NOMO-1 treated with DMSO at 0.1 percent for 48 hours (cell line): Measurements from ENCODE around the gene RPS6KC1.
"Not testable (repeated sequence)": the region's sequence is repeated elsewhere in the genome, so short reads cannot be mapped to it uniquely, and the experiment has no call there.

Experiments used
- DNase-seq: peaks from one replicate; lab custom pipeline; 2025; ENCODE audit not compliant: unreplicated experiment; lab: John Stamatoyannopoulos, UW

RPS6KC1 gene

DNA sequence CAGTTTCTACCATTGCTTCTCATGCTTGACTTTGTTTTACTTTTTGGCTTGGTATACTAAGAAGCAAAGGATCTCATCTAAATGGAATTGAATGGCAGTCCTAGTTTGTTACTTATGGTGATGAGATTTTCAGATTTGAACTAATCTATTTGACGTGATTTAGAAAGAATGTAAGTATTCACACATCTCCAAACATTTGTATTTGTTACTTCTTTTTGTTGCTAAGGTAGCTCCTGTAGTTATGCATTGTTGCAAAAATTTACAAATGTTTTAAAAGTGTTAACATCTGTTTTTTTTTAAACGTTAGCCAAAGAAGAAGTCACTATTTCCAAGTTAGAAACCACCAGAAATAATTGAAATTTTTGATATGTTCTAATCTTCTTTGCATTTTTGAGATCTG is 222.5 kb downstream of the RPS6KC1 start:
- DNase-seq = no peak

DNA sequence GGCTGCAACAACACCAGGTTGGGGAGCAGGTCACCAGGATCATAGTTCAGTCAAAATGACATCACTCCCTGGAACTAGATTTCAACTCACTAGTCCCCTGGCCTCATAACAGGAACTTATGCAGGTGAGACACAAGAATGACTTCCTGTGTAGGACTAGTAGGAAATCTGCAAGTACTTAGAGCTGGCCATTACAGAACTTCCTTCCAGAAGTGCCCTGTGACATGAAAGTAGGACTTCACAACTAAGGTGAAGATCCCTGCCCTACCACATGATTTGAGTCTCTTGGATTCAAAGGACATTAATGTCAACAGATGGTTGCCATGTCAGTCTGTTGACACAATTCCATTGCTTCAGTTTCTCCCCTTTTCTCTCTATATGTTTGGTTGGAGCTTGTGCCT is 223.1 kb downstream of the RPS6KC1 start:
- DNase-seq = no peak

DNA sequence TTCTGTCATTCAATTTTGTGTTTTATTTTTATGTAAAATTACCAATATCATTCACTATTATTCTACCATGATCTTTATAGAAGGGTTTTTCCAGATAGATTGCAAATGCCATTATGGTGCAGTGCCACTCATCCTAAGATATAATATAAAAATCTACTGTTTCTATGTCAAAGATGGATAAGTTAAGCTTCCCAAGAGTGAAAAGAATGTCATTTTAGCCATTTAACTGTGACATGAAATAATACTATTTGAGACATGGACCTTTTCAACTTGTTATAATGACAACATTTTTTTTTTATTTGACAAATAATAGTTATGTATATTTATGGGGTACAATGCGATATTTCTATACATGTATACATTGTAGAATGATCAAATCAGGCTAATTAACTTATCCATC is 224.3 kb downstream of the RPS6KC1 start:
- DNase-seq = no peak

DNA sequence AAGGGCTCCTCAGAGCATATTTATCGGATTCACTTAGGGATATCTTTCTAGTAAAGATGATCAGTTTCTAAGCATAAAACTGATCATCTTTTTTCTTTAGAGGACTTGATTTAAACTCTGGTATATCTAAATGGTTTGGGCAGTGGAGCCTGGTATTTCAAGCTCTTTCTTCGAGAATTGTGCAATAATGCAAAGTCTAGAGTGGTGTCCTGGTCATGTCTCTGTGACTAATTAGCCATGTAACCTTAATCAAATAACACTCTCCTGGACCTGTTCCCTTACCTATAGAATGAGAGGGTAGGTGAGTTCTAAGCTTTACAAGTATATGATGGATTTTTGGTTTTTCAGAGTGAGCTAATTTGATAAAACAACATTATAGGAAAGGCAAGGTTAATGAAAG is 225.2 kb downstream of the RPS6KC1 start:
- DNase-seq = no peak

DNA sequence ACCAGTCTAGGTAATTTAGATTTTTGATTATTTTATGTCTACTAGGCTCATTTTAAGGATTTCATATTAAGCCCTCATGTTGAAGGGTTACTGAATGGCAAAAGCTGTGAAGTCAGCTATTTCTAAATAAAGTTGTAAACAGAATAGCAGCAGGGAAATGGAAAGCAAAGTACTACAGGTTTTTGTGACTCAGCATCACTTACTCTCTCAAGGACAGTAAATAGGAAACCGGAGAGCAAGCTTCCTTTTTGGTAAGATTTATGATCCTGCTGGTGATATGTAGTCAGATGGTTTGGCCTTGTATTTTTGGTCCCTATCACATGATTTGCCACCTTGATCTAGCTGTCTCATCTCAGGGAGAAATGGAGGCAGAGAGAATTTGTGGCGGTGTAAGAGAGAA is 226.0 kb downstream of the RPS6KC1 start:
- peak; percentile 3 for DNase-seq

DNA sequence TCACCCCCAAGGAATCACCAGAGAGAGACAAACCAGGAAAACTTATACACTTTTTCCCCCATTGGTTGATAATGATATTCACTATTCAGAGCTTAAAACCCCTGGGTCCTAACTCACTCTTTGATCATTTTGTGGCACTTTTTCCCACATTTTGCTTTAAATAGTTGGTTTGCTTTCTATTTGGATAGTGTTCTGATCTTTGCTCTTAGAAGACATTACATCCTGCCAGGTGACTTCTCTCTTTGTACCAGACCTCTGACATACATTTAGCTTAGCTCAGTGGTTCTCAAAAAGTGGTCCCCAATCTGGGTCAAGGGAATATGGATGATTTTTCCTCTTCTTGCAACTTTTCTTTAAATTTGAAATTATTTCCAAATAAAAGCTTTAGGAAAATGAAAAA is 228.4 kb downstream of the RPS6KC1 start:
- DNase-seq = no peak

DNA sequence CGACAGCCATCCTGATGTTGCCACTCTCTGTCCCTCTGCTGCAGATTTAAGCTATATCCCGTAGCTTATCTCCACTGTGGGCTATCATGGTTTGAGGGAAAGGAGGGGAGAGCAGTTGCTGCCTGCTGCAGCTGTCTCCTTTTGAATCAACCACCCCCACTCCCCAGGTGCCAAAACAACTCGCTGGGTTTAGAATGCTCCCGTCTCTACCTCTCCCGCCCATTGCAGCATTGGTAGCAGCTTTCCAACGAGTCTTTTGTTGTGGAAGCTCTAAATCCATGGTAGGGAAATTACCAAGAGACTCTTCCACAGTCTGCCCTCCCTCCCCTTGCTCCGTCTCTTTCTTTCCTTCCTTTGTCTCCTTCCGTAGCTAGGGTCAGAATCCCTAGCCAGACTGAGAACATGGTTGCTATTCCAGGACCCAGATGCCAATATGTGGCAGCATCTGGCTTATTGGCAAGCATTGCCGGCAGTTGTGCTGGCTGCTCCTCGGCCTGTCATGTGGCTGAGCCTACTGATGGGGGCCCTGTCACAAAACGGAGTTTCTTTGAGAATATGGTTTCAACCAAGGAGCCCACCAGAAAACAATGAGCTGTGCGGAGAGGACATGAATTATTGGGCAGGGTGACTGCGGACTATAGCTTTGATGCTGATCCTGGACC is 230.7 kb downstream of the RPS6KC1 start:
- no peak for DNase-seq

DNA sequence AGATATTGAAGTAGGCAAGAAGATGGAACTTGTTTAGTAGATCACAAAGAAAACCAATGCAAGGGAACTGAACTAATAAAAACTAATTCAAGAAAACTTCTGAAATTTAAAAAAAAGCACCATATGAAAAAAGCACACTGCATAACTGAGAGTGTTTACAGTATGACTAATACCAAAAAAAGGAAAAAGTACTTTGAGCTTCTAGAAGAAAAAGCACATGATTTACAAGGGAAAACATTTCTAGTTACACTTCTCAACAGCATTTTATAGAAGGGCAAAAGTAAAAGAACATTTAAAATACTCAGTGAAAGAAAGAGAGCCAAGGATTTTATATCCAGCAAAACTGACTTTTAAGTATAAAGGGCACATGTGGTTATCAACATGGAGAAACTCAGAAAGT is 233.6 kb downstream of the RPS6KC1 start:
- no peak for DNase-seq

DNA sequence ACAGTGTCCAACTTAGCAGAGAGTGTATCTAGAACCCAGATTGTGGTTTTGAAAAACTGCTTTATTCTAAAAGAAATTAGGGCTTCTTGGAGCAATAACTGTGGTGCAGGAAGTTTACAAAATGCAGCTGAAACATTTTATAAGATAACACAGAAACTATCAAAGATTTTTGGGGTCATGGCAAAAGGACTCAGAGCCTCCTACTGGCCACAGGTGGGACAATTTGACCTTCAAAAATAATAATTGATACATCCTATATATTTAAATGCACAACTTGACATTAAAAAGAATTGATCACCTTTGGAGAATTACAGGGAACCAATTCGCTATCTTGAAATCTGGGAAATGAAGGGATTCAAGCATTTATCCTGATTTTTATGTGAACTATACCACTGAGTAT is 235.2 kb downstream of the RPS6KC1 start:
- no peak for DNase-seq

DNA sequence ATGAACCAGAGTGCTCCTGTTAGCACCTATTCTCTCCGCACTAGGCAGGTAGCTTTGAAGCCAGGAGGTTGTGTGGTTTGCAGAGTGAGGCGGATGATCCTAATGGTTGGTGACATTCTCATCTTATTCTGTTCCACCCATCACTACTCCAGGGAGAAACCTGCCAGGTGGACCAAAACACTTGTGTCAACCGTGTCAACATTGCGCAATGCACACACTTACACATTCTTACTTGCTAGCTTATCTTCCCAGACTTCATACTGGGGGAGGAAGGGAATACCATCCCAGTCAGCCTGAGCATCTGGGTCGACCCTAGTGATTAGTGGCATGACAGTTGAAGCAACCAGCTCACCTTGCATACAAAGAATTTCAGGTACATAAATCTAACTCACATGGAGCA is 236.9 kb downstream of the RPS6KC1 start:
- no peak for DNase-seq

DNA sequence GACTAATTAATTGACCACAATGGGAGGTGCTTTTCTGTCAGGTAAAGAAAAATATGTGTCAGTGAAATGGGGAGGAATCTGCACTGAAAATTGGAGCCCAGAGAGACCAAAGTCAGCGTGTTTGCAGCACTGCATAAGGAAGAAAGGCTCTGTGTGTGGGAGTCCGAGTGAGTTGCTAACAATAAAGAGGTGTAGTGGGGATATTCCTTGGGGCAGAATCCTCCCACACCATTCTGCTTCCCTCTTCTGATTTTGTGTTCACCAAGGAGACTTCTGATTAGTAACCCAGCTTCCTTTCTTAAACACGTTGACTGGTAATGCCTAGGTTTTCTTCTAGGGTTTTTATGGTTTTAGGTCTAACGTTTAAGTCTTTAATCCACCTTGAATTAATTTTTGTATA is 240.5 kb downstream of the RPS6KC1 start:
- no peak for DNase-seq

DNA sequence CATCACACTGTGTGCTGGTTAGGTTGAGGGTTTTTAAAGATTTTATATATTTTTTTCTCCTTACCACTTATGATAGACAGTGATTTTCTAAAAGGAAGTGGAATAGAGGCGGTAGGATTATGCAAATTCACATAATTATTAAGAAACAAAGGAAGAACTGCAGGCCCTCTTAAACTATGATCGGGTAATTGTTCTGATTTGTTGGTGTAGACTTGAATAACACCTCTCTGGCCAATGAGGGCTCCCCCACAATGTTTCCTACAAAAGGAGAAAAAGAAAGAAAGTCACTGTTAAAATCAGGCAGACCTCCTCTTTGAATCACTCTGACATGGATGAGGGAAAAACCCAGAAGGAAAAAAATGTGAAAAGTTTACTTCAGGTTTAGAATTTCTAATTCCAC is 241.6 kb downstream of the RPS6KC1 start:
- no peak for DNase-seq

DNA sequence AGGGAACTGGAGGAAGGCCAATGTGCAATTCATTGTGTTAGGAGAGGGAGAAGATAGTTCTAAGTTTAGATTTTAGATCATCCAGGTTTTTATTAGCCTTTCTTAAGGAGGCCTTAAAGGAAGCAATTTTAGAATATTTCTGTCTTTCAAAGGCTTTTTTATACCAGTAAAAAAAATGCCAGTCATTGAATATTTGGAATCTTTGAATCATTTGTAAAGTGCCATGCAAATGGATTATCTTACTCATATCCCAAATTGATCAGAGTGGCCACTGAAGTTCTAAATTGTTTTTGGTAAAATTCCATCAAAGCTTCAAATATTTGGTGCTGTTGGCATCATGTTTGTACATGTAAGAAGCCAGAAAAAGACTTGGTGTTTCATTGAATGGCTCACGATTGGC is 244.8 kb downstream of the RPS6KC1 start:
- DNase-seq = no peak

DNA sequence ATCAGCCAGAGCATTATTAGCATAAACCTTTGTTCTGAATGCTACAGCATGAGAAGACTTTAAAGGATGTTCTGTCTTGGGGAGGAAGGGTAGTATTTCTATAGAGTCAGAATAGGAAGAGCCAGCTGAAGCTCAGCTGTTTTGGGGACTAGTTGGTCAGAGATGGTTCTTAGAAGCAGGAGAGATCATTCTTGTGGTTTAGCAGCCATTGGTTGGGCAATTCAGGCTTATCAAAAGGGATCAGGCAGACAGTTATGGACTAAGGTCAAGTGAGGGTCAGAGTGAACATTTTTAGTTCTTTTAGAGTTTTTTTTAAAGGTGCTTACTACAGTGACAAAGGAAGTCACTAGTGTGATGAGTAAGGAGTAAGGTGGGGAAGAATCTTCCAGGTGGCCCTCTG is 245.5 kb downstream of the RPS6KC1 start:
- no peak for DNase-seq

DNA sequence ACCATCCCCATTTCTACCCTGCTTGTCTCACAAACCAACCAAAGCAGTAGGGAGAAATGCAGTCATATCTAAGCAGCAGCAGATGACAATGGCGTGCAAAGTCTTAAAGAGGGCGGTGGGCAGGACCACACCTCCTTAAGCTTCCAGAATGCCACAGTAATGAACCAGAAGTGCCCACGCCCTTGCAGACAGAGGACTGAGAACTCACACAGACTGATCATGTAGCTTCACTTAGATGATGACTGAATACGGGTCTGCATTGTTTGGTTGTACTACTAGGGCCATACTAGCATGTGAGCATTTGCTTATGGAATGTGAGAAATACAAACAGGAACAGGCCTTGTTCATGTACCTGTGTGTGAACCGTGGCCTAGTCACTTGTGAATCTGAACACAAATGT is 246.0 kb downstream of the RPS6KC1 start:
- no peak for DNase-seq

DNA sequence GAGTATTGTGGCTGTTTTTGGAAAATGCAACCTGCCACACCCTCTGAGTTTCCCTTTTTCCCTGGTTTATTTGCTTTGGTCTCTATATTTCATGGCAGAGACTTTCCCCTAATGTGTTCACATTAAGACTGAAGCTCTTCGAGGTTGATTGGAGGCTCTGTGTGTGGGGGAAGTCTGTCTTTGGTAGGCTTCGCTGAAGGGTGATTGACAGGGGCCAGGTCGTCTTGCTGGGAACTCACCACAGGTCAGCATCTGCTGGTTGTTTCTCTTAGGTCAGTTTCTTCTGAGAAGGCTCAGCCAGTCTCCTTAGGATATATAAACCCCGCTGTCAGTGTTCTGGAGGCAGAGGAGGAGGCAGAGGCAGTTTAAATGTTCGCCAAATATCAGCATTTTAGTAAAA is 249.4 kb downstream of the RPS6KC1 start:
- DNase-seq = no peak

DNA sequence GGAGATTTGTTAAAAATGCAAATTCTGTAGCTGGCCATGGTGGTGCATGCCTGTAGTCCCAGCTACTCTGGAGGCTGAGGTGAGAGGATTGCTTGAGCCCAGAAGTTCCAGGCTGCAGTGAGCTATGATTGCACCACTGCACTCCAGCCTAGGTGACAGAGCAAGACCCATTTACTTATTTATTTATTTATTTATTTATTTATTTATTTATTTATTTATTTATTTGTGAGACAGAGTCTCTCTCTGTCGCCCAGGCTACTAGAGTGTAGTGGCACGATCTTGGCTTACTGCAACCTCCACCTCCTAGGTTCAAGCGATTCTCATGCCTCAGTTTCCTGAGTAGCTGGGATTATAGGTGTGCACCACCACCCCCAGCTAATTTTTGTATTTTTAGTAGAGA is 250.5 kb downstream of the RPS6KC1 start:
- DNase-seq = not testable (repeated sequence)

DNA sequence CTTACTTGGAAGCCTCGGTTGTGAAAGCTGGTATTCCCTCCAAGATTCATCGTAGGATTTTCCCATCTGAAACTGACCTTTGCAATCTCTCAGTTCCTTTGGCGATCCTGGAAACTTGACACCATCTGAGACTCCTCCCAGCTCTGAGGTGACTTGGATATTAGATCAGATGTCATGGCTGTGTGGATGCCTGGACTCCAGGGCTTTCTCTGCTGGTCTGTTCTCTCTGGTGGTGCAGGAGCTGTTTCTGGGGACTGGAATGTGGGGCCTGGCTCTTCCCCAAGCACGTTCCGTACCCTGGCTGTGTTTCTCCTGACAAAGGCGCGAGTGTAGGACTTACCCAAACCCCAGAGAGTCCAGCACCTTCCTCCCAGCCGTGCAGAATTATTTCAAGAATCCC is 252.2 kb downstream of the RPS6KC1 start:
- no peak for DNase-seq

DNA sequence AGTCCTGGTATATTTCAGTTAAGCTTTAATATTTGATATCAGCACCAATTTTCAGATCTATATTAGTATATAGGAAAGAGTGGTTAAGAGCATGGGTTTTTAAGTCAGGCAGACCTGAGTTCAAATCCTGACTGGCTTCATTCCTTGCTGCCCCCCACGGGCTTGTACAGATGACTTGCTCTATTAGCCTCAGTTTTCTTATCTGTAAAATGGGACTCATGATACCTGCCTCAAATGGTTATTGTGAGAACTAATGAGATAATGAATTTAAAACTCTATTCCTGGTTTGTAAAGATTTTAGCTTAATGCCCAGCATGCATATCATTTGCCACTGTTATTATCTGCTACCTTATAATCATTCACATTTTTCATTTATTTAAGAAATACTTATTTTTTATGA is 264.5 kb downstream of the RPS6KC1 start:
- DNase-seq = no peak

DNA sequence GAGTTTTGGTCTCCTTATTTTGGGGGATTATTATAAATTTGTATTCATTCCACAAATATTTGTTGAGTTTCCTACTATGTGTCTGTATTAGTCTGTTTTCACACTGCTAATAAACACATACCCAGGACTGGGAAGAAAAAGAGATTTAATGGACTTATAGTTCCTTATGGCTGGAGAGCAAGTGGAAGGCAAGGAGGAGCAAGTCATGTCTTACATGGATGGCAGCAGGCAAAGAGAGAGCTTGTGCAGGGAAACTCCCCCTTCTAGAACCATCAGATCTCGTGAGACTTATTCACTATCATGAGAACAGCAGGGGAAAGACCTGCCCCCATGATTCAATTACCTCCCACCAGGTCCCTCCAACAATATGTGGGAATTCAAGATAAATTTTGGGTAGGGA is 267.4 kb downstream of the RPS6KC1 start:
- DNase-seq = not testable (repeated sequence)

DNA sequence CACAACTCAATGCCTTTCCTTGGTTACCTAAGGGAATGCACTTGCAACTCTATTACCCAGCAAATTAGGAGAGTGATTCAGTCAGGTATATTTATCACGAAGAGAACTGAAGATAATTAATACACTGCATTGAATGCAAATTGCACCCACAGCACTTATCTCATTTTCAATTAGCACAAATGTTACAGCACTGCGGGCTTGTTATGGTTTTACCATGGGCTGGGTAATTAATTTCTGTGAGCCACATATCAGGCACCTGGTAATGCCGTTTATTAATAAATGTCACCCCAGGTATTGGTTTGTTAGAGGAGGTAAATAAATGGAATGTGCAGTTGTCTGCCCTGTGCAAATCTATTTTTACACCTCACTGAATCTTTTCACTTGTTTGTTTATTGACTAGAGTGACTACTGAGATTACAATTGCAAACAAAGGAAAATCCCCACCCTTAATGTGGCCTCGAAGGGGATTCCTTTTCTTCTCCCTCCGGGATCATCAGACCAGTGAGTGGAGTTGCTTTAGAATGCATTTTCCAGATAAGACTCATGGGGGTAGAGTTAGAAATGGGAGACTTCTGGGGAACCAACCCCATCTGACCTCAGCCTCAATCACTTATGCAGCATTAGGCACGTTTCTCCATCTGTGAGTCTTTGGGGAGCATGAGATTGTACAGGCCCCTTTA is 269.3 kb downstream of the RPS6KC1 start:
- DNase-seq = no peak
